Small intestine (tissue), 7 donors: ENCODE data around the gene TNFRSF19. TPM values are rescaled to one million over a fixed set of nuclear protein-coding genes. Genes with fewer than 3 reads are reported as not detected.

ENCODE experiments used
- DNase-seq, 2 donors: peaks; one replicate each; pipeline versions ENCODE4 v3.0.0 to v3.0.0-alpha.2; 2013
- FAIRE-seq: peaks from 2 replicates; lab custom pipeline; 2012; peaks lifted over from hg19 to GRCh38; lab: Jason Lieb, UNC
- H3K27ac ChIP-seq, 3 donors: one replicate each; pipeline ENCODE4 v1.5.1; 2013; ENCODE audit warnings: low read length in 2 of 3, mild to moderate bottlenecking in 2 of 3, control low read depth in 1 of 3, inconsistent platforms in 1 of 3, low read depth in 1 of 3, moderate library complexity in 1 of 3
- H3K27me3 ChIP-seq, 3 donors: one replicate each; pipeline ENCODE4 v1.6.1; 2013; ENCODE audit warnings: low read length in 3 of 3, inconsistent platforms in 1 of 3; ENCODE audit not compliant: control insufficient read depth in 3 of 3, insufficient read depth in 3 of 3
- H3K36me3 ChIP-seq, 3 donors: one replicate each; pipeline ENCODE4 v1.6.1; 2013; ENCODE audit warnings: low read length in 3 of 3, inconsistent platforms in 1 of 3, low read depth in 1 of 3, mild to moderate bottlenecking in 1 of 3, moderate library complexity in 1 of 3; ENCODE audit not compliant: control insufficient read depth in 3 of 3, insufficient read depth in 2 of 3
- H3K4me1 ChIP-seq, 3 donors: one replicate each; pipeline ENCODE4 v1.6.1; 2013; ENCODE audit warnings: low read length in 2 of 3, inconsistent platforms in 1 of 3, low read depth in 1 of 3, mild to moderate bottlenecking in 1 of 3, moderate library complexity in 1 of 3; ENCODE audit not compliant: control insufficient read depth in 3 of 3, insufficient read depth in 2 of 3
- H3K4me3 ChIP-seq, 3 donors: one replicate each; pipeline ENCODE4 v1.5.1; 2013; ENCODE audit warnings: low read length in 3 of 3, control low read depth in 1 of 3, inconsistent platforms in 1 of 3, low read depth in 1 of 3, mild to moderate bottlenecking in 1 of 3, moderate library complexity in 1 of 3
- H3K9me3 ChIP-seq, 2 donors: one replicate each; pipeline ENCODE4 v1.6.1; 2013; ENCODE audit warnings: low read depth in 1 of 2, low read length in 1 of 2; ENCODE audit not compliant: control insufficient read depth in 2 of 2, insufficient read depth in 1 of 2
- WGBS, 3 donors: extraction: QIAGEN DNeasy Blood & Tissue Kit; methylation state at CpG; one replicate each; pipeline ENCODE4 v1.1.7; 2013; 5-methylcytosine and 5-hydroxymethylcytosine counted together
- polyA plus RNA-seq, 4 donors: library from polyadenylated mRNA; stranded (reverse) in 3 of 4; unstranded in 1 of 4; fragments of 200-250 nt in 3 of 4; fragments of 120-200 nt in 1 of 4; gene quantifications; one replicate each; pipeline versions ENCODE4 v1.2.1 to v1.2.3, GENCODE V29; 2013
- donor health status: healthy with polysubstance abuse.
- donor health status: control.
- donor health status: control.
- donor health status: Bipolar disorder and iron deficiency.
- donor health status: healthy.

The TNFRSF19 gene
- polyA plus RNA-seq, 4 donors: 1.4 to 2.6 TPM; not detected in 2

DNA sequence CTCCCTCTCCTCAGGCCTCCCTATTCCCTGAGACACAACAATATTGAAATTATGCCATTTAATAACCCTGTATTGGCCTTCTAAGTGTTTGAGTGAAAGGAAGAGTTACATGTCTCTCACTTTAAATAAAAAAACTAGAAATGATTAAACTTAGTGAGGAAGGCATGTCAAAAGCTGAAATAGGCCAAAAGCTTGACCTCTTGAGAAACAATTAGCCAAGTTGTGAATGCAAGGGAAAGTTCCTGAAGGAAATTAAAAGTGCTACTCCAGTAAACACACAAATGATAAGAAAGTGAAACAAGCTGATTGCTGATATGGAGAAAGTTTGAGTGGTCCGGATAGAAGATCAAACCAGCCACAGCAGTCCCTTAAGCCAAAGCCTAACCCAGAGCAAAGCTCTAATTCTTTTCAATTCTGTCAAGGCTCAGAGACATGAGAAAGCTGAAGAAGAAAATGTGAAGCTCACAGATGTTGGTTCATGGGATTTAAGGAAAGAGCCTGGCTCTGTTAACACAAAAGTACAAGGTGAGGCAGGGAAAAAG lies 127.6 kb downstream of the TNFRSF19 start:
- DNase-seq (peak in 1 of 2 donors; percentile 30), FAIRE-seq (no peak)
- peaks cover 2 to 11% (median 3%) of the 10 kb centered on the region in 3 donors for H3K4me1 ChIP-seq
- H3K36me3 ChIP-seq: no peaks in the 10 kb centered on the region
- H3K9me3 ChIP-seq: no peaks in the 10 kb centered on the region
- 14 to 41% (median 19%) methylated on average over 1 of the region's 1 CpG for WGBS, 3 donors
- H3K4me3 ChIP-seq: no peak overlapping the region
- no peak overlapping the region for H3K27ac ChIP-seq
- no peaks in the 10 kb centered on the region for H3K27me3 ChIP-seq

DNA sequence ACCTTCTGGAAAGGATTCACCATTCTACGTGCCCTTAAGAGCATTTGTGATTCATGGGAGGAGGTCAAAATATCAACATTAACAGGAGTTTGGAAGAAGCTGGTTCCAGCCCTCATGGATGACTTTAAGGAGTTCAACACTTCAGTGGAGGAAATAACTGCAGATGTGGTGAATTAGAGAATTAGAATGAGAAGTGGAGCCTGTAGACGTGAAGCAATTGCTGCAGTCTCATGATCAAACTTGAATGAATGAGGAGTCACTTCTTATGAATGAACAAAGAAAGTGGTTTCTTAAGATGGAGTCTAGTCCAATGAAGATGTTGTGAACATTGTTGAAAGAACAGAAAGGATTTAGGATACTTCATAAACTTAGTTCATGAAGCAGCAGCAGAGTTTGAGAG lies 129.1 kb downstream of the TNFRSF19 start:
- Histone ChIP-seq H3K4me3 (no peak overlapping the region), H3K9me3 (no peaks in the 10 kb centered on the region), H3K4me1 (peaks cover 2 to 11% (median 3%) of the 10 kb centered on the region in 3 donors), H3K27ac (no peak overlapping the region), H3K27me3 (no peaks in the 10 kb centered on the region), H3K36me3 (no peaks in the 10 kb centered on the region)
- WGBS, 3 donors: 91 to 95% (median 92%) methylated on average over 2 of the region's 2 CpGs
- FAIRE-seq (no peak), DNase-seq (no peak)

DNA sequence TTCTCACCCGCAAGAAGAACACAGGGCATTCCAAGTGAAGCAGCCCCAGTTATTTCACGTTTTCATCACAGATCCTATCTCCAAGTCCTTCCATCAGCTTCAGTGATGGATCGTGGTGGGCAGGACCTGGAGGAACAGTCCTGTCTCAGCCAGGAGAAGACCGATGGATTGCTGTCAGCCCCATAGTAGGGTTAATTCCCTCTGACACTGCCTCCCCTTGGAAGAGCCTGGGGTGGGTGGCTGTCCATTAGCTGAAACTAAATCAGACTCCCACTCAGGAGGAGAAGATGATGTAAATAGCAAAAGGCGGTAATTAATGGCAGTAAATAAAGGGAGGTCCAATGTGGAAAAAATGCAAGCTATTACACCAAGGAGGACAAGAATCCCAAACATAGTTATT lies 131.0 kb downstream of the TNFRSF19 start:
- FAIRE-seq: no peak
- 87 to 92% (median 91%) methylated on average over 5 of the region's 5 CpGs for WGBS, 3 donors
- H3K27me3 ChIP-seq: no peaks in the 10 kb centered on the region
- H3K9me3 ChIP-seq: no peaks in the 10 kb centered on the region
- H3K4me3 ChIP-seq: no peak overlapping the region
- H3K36me3 ChIP-seq: no peaks in the 10 kb centered on the region
- DNase-seq: no peak
- H3K4me1 ChIP-seq: peaks cover 0 to 5% (median 2%) of the 10 kb centered on the region in 3 donors
- H3K27ac ChIP-seq: peak overlapping the region in 1 of 3 donors; percentile 36

DNA sequence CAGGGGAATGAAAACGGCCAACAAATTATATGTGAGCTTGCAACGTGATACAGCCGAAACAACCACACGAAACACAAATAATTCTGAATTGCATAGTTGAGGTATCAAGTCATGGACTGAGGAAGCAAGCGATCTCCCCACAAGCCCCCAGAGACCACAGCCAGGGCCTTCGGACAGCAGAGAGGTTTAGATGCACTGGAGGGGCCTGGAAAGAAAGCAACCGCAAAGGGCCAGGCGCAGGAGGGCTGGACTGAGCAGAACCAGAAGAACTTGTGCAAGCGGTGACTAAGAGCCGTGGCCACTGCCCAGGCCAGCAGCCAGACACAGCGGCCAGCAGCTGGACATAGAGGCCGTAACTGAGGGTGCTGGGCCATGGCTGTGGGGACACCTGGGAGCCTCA lies 131.4 kb downstream of the TNFRSF19 start:
- H3K27ac ChIP-seq: no peak overlapping the region
- DNase-seq (no peak), FAIRE-seq (no peak)

DNA sequence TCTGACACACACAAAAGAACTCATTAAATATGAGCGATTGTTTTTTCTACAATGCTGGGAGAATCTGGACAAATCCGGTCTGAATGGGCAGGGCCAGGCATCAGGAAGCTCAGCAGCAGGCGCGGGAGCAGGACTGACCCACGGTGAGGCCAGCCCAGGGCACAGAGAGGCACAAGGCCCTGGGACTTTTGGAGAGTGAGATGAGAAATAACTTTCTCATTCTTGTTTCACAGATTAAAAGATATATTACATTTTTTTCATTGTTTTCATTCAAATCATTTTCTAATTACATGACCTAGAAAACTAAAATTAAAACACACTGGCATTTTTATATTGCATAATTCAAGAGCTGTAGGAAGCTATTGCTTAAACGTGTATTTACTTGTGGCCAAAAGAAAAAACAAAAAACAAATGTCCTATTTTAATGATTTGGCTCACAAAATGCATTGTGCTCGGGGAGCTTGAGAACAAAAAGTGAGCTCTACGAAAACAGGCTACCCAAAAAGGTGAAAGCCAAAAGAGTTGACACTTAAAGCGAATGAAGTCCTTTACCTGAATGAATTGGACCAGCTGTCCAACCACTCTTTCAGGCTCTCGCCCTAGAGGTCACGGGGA lies 133.1 kb downstream of the TNFRSF19 start:
- FAIRE-seq (no peak), DNase-seq (no peak)
- 81 to 85% (median 82%) methylated on average over 11 of the region's 11 CpGs for whole genome bisulfite sequencing, 3 donors
- H3K9me3 ChIP-seq: no peaks in the 10 kb centered on the region
- H3K4me3 ChIP-seq: no peak overlapping the region
- no peaks in the 10 kb centered on the region for H3K36me3 ChIP-seq
- no peaks in the 10 kb centered on the region for H3K27me3 ChIP-seq
- H3K27ac ChIP-seq: no peak overlapping the region
- H3K4me1 ChIP-seq: no peaks in the 10 kb centered on the region

More for the DNA sequence above, 131.4 kb downstream of the TNFRSF19 start:
- 81 to 94% (median 94%) methylated on average over 12 of the region's 12 CpGs for WGBS, 3 donors
- H3K4me1 ChIP-seq: peaks cover 0 to 3% (median 0%) of the 10 kb centered on the region in 3 donors
- no peaks in the 10 kb centered on the region for H3K9me3 ChIP-seq
- no peaks in the 10 kb centered on the region for H3K27me3 ChIP-seq
- no peak overlapping the region for H3K4me3 ChIP-seq
- H3K36me3 ChIP-seq: no peaks in the 10 kb centered on the region

DNA sequence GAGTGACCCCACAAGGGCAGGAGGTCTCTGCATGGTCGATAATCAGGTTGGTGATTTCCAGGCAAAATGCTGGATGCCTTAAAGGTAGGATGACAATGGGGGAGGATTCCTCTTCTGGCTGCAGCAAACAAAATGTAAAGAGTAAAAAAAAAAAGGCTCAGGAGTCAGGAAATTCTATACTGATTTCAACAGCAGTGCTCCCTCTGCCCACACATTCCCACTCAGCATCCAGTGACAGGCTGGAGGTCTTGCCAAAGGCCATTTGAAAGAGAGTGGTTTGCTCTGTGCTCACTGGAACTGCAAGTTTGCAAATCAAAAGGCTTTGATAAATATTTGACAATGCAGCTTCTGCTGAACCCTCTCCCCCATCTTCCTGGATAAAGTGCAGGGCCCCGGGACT lies 135.4 kb downstream of the TNFRSF19 start:
- Histone ChIP-seq H3K4me3 (no peak overlapping the region), H3K36me3 (no peaks in the 10 kb centered on the region), H3K9me3 (no peaks in the 10 kb centered on the region), H3K4me1 (no peaks in the 10 kb centered on the region), H3K27me3 (no peaks in the 10 kb centered on the region), H3K27ac (no peak overlapping the region)
- WGBS, 3 donors: 71 to 78% (median 76%) methylated on average over 2 of the region's 2 CpGs
- FAIRE-seq (no peak), DNase-seq (no peak)

DNA sequence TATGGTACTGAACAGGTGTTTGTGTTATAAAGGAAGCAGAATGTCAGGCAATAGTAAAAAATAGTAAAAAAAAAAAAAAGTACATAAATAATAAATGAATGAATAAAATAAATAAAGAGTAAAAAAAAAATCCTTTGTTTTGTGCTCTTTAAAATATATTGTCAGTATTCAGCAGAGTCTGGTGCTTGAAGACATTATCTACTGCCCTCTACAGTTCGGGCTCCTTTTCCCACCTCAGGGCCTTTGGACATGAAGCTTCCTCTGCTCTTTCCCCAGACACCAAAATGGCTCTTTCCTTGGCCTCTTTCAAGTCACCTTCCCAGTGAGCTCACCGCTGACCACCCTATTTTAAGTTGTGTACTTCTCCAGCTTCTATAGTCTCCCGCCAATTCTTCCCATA lies 137.5 kb downstream of the TNFRSF19 start:
- 88 to 93% (median 90%) methylated on average over 3 of the region's 3 CpGs for WGBS, 3 donors
- H3K9me3 ChIP-seq: no peaks in the 10 kb centered on the region

DNA sequence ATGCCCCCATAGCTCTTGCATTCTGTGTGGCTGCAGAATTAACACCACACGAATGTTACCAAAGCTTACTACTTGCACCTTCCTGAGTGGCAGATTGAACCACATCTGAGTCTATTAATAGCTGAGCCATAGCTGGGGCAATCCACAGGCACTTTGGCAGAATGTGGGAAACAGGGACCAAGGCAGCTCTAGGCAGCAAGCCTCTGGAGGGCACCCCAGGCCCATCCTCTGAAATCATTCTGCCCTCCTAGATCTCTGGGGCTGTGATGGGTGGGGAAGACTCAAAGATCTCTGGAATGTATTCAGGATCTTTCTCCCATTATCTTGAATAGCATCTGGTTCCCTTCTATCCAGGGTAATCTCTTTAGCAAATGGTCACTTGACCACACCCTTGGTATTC lies 139.3 kb downstream of the TNFRSF19 start:
- FAIRE-seq (no peak), DNase-seq (no peak)
- WGBS, 3 donors: 70 to 86% (median 85%) methylated on average over 1 of the region's 1 CpG
- H3K9me3 ChIP-seq: no peaks in the 10 kb centered on the region
- H3K27me3 ChIP-seq: no peaks in the 10 kb centered on the region
- H3K27ac ChIP-seq: no peak overlapping the region
- H3K36me3 ChIP-seq: no peaks in the 10 kb centered on the region
- H3K4me1 ChIP-seq: no peaks in the 10 kb centered on the region
- H3K4me3 ChIP-seq: no peak overlapping the region

More for the DNA sequence above, 137.5 kb downstream of the TNFRSF19 start:
- DNase-seq (no peak), FAIRE-seq (no peak)
- no peaks in the 10 kb centered on the region for H3K27me3 ChIP-seq
- no peak overlapping the region for H3K27ac ChIP-seq
- no peaks in the 10 kb centered on the region for H3K36me3 ChIP-seq
- H3K4me3 ChIP-seq: no peak overlapping the region
- H3K4me1 ChIP-seq: no peaks in the 10 kb centered on the region
